Astrocyte of the cerebellum (primary cell): ENCODE measurements around the gene DLX3.

Source experiments
- DNase-seq: peaks from one replicate; pipeline ENCODE4 v3.0.0-alpha.2; 2011; ENCODE audit warnings: low read depth
- H3K4me3 ChIP-seq: 2 replicates; pipeline ENCODE4 v1.5.1; 2011; ENCODE audit warnings: mild to moderate bottlenecking, low read depth, low read length, moderate library complexity
- CTCF ChIP-seq: IDR thresholded peaks from 2 replicates; pipeline ENCODE4 v1.5.1; 2012; ENCODE audit warnings: low read length, low read depth, moderate library complexity, mild to moderate bottlenecking; ENCODE audit errors: missing control alignments
- in situ Hi-C: cut with HindIII; loops from 2 replicates; pipeline ENCODE4 v1.10.0; 2017; ENCODE audit warnings: low sequenced_read_pairs

The DLX3 gene

GRCh38 chr17:50029185-50029584, 34.2 kb upstream of the DLX3 start:
- in situ Hi-C loops: no loop called here

GRCh38 chr17:50028736-50029120, 33.7 kb upstream of the DLX3 start:
- no peak for TF ChIP-seq CTCF
- no peak overlapping the region for H3K4me3 ChIP-seq
- no peak for DNase-seq
- in situ Hi-C loops: no loop called here

More at GRCh38 chr17:50029185-50029584, 34.2 kb upstream of the DLX3 start:
- no peak overlapping the region for H3K4me3 ChIP-seq
- no peak for DNase-seq
- no peak for TF ChIP-seq CTCF

- no peak for DNase-seq
- in situ Hi-C loops: no loop called here
- no peak for TF ChIP-seq CTCF
- no peak overlapping the region for H3K4me3 ChIP-seq
These were observed 33.1 kb upstream of the DLX3 start for GRCh38 chr17:50027881-50028735.

- no peak overlapping the region for H3K4me3 ChIP-seq
- in situ Hi-C loops: no loop called here
- DNase-seq: peak; percentile 82
- no peak for TF ChIP-seq CTCF
These were observed 32.3 kb upstream of the DLX3 start for GRCh38 chr17:50027172-50027880.

- peak; percentile 62 for DNase-seq
- in situ Hi-C loops: no loop called here
- TF ChIP-seq CTCF: peak; percentile 84
- no peak overlapping the region for H3K4me3 ChIP-seq
These were observed 31.8 kb upstream of the DLX3 start for GRCh38 chr17:50026837-50027171.

GRCh38 chr17:50026046-50026675, 31.1 kb upstream of the DLX3 start:
- in situ Hi-C loops: no loop called here
- no peak for DNase-seq
- no peak for TF ChIP-seq CTCF
- no peak overlapping the region for H3K4me3 ChIP-seq
